Measurements from ENCODE around the gene ADGRF5. TPM values are rescaled to one million over a fixed set of nuclear protein-coding genes. Genes with fewer than 3 reads are reported as not detected.

ADGRF5 gene
- not detected in 2 replicates for total RNA-seq
- long read RNA-seq = 0 reads

DNA sequence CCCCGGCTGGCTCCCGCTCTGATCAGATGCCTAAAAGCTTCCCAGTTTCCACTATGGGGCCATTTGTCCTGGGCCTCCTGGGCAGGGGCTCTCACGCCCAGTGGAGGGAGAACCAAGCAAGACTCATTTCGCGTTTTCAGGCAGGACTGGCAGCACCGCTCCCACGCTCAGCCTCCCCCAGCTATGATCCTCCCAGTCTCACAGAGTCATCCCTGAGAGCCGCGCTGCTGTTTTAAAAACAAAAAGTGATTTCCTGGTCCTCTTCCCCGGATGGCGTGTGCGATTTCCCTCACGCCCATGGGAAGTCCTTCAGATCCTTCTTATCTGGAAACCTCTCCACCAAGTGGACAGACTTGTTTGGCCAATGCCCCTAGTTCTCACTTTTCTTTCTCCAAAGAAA, at the start of gene ADGRF5:
Gene ADGRF5 (minus strand): TSS at position 208 of the 400 bp plus-strand sequence. CDS start 15,176 bp downstream, outside the sequence.
- no peaks in the 10 kb centered on the region for H3K4me1 Mint-ChIP-seq (ENCODE audit: unreplicated experiment)
- H3K36me3 Mint-ChIP-seq (ENCODE audit: unreplicated experiment) = no peaks in the 10 kb centered on the region
- no peak for DNase-seq (ENCODE audit: extremely low spot score, unreplicated experiment)
- H3K4me3 Mint-ChIP-seq (ENCODE audit: unreplicated experiment) = no peak within 1 kb of the TSS
- H3K27me3 Mint-ChIP-seq (ENCODE audit: unreplicated experiment) = no peaks in the 10 kb centered on the region
- H3K9me3 Mint-ChIP-seq (ENCODE audit: unreplicated experiment) = peaks cover 7% of the 10 kb centered on the region
- H3K27ac Mint-ChIP-seq (ENCODE audit: unreplicated experiment) = no peak within 1 kb of the TSS
- no peak for TF ChIP-seq CTCF (IDR thresholded peaks at IDR 0.05)

DNA sequence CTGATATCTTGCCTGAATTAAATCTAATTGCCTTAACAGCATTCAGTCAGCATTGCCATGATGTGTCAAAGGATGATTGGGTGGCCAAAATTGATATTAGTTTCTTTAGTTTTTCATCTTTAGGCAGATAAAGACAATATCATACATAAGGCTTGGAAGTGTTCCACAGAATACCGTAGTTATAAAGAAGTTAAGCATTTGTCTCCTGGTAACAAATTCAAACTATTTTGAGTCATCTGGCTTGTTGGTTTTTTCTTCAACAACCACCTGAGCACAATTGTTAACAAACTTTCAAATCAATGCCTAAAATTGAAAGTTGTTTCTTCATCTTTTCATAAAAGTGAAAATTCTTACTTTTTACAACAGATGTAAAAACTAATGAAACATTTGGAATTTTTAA, 47.5 kb upstream of the ADGRF5 start:
- TF ChIP-seq CTCF (IDR thresholded peaks at IDR 0.05) = no peak
- Mint-ChIP-seq H3K4me1 (ENCODE audit: unreplicated experiment) (no peaks in the 10 kb centered on the region), H3K4me3 (ENCODE audit: unreplicated experiment) (no peak overlapping the region), H3K27me3 (ENCODE audit: unreplicated experiment) (peaks cover 20% of the 10 kb centered on the region), H3K9me3 (ENCODE audit: unreplicated experiment) (no peaks in the 10 kb centered on the region), H3K27ac (ENCODE audit: unreplicated experiment) (no peak overlapping the region), H3K36me3 (ENCODE audit: unreplicated experiment) (no peaks in the 10 kb centered on the region)
- DNase-seq (ENCODE audit: extremely low spot score, unreplicated experiment) = no peak

GRCh38 chr6:46967826-46968349, 46.1 kb upstream of the ADGRF5 start:
- H3K4me3 Mint-ChIP-seq (ENCODE audit: unreplicated experiment) = no peak overlapping the region
- no peaks in the 10 kb centered on the region for H3K9me3 Mint-ChIP-seq (ENCODE audit: unreplicated experiment)
- no peak overlapping the region for H3K27ac Mint-ChIP-seq (ENCODE audit: unreplicated experiment)
- no peaks in the 10 kb centered on the region for H3K36me3 Mint-ChIP-seq (ENCODE audit: unreplicated experiment)
- H3K27me3 Mint-ChIP-seq (ENCODE audit: unreplicated experiment) = peaks cover 20% of the 10 kb centered on the region
- DNase-seq (ENCODE audit: extremely low spot score, unreplicated experiment) = no peak
- no peaks in the 10 kb centered on the region for H3K4me1 Mint-ChIP-seq (ENCODE audit: unreplicated experiment)
- no peak for TF ChIP-seq CTCF (IDR thresholded peaks at IDR 0.05)

GRCh38 chr6:46964716-46965519, 43.2 kb upstream of the ADGRF5 start:
- Mint-ChIP-seq H3K9me3 (ENCODE audit: unreplicated experiment) (no peaks in the 10 kb centered on the region), H3K27me3 (ENCODE audit: unreplicated experiment) (peaks cover 7% of the 10 kb centered on the region), H3K4me3 (ENCODE audit: unreplicated experiment) (no peak overlapping the region), H3K4me1 (ENCODE audit: unreplicated experiment) (no peaks in the 10 kb centered on the region), H3K36me3 (ENCODE audit: unreplicated experiment) (no peaks in the 10 kb centered on the region), H3K27ac (ENCODE audit: unreplicated experiment) (no peak overlapping the region)
- TF ChIP-seq CTCF (IDR thresholded peaks at IDR 0.05) = no peak
- no peak for DNase-seq (ENCODE audit: extremely low spot score, unreplicated experiment)

DNA sequence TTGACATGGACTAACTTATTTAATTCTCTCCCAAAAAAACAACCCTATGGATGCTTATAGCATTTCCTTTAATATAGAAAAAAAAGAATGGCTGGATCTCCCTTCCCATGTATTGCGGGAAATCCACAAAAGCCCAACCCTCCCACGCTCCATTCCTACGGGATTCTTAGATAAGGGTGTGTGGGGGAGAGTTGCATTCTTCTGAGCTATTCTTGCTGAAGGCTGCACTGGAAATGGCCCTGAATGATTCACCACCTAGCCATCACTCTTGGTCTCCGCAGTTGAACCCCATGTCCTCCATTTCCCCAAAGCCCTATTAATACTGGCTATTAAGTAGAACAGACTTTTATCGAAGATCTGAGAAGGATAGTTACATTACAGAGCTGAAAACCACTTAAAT, 41.9 kb upstream of the ADGRF5 start:
- TF ChIP-seq CTCF (IDR thresholded peaks at IDR 0.05) = no peak
- H3K27me3 Mint-ChIP-seq (ENCODE audit: unreplicated experiment) = peaks cover 5% of the 10 kb centered on the region
- DNase-seq (ENCODE audit: extremely low spot score, unreplicated experiment) = no peak
- no peaks in the 10 kb centered on the region for H3K4me1 Mint-ChIP-seq (ENCODE audit: unreplicated experiment)
- H3K36me3 Mint-ChIP-seq (ENCODE audit: unreplicated experiment) = no peaks in the 10 kb centered on the region
- no peaks in the 10 kb centered on the region for H3K9me3 Mint-ChIP-seq (ENCODE audit: unreplicated experiment)
- H3K27ac Mint-ChIP-seq (ENCODE audit: unreplicated experiment) = no peak overlapping the region
- H3K4me3 Mint-ChIP-seq (ENCODE audit: unreplicated experiment) = no peak overlapping the region

All from osteocyte (in vitro differentiated cells).